GM23248 (cell line): ENCODE data around the gene ALDH1A3. TPM values are rescaled to one million over a fixed set of nuclear protein-coding genes. Genes with fewer than 3 reads are reported as not detected.

Experiments
- DNase-seq: peaks from one replicate; pipeline ENCODE4 v3.0.0-alpha.2; 2015
- H2AFZ ChIP-seq: fragments of 200-600 bp; sonication (generic); 2 replicates; pipeline ENCODE4 v1.6.1; 2016; ENCODE audit warnings: antibody characterized with exemption
- H3F3A ChIP-seq: fragments of 200-600 bp; sonication (generic); 2 replicates; pipeline ENCODE4 v1.6.1; 2016; ENCODE audit warnings: mild to moderate bottlenecking, antibody characterized with exemption, mixed run types; ENCODE audit not compliant: insufficient read depth
- H3K27ac ChIP-seq: fragments of 200-600 bp; sonication (generic); 2 replicates; pipeline ENCODE4 v1.5.1; 2016; ENCODE audit warnings: mild to moderate bottlenecking
- H3K27me3 ChIP-seq: fragments of 200-600 bp; sonication (generic); replicated peaks from 2 replicates; pipeline ENCODE4 v1.6.1; 2016; ENCODE audit warnings: mild to moderate bottlenecking; ENCODE audit not compliant: insufficient read depth
- H3K36me3 ChIP-seq: fragments of 200-600 bp; sonication (generic); 2 replicates; pipeline ENCODE4 v1.6.1; 2016; ENCODE audit warnings: low read depth, mild to moderate bottlenecking
- H3K4me1 ChIP-seq: fragments of 200-600 bp; sonication (generic); 2 replicates; pipeline ENCODE4 v1.6.1; 2016; ENCODE audit warnings: mild to moderate bottlenecking; ENCODE audit not compliant: insufficient read depth
- H3K4me2 ChIP-seq: fragments of 200-600 bp; sonication (generic); one replicate; pipeline ENCODE4 v1.6.1; 2016; ENCODE audit warnings: mild to moderate bottlenecking; ENCODE audit not compliant: unreplicated experiment
- H3K4me3 ChIP-seq: fragments of 200-600 bp; sonication (generic); 2 replicates; pipeline ENCODE4 v1.5.1; 2016; ENCODE audit warnings: mild to moderate bottlenecking
- H3K79me2 ChIP-seq: fragments of 200-600 bp; sonication (generic); 2 replicates; pipeline ENCODE4 v1.6.1; 2016; ENCODE audit warnings: mild to moderate bottlenecking; ENCODE audit not compliant: insufficient read depth
- H3K9ac ChIP-seq: fragments of 200-600 bp; sonication (generic); 2 replicates; pipeline ENCODE4 v1.6.1; 2016; ENCODE audit warnings: mild to moderate bottlenecking
- H3K9me2 ChIP-seq: fragments of 200-600 bp; sonication (generic); 2 replicates; pipeline ENCODE4 v1.6.1; 2016; ENCODE audit warnings: mixed run types, mild to moderate bottlenecking, moderate library complexity; ENCODE audit not compliant: insufficient read depth
- H3K9me3 ChIP-seq: fragments of 200-600 bp; sonication (generic); one replicate; pipeline ENCODE4 v1.6.1; 2017; ENCODE audit warnings: low read depth
- H4K20me1 ChIP-seq: fragments of 200-600 bp; sonication (generic); 2 replicates; pipeline ENCODE4 v1.6.0; 2016; ENCODE audit not compliant: insufficient read depth
- EZH2 ChIP-seq: fragments of 200-600 bp; sonication (generic); IDR thresholded peaks from 2 replicates; pipeline ENCODE4 v1.6.1; 2018; ENCODE audit warnings: antibody characterized with exemption, mild to moderate bottlenecking; ENCODE audit not compliant: insufficient read depth, poor library complexity, severe bottlenecking
- EZH2phosphoT487 ChIP-seq: fragments of 200-600 bp; sonication (generic); IDR thresholded peaks from 2 replicates; pipeline ENCODE4 v1.6.1; 2018; ENCODE audit warnings: antibody characterized with exemption, moderate library complexity, mild to moderate bottlenecking, low read depth; ENCODE audit not compliant: insufficient read depth
- WGBS, 2 experiments: methylation state at CpG; one replicate each; pipeline ENCODE4 v1.1.6; 2015 to 2017; ENCODE audit warnings: low lambda C conversion rate in 2 of 2, low coverage in 1 of 2; ENCODE audit errors: missing lambda C conversion rate in 2 of 2; 5-methylcytosine and 5-hydroxymethylcytosine counted together
- in situ Hi-C: fragments of 300-500 bp; cut with MboI; formaldehyde crosslinking; loops from 2 replicates; pipeline ENCODE4 v1.15.0; 2020
- polyA plus RNA-seq: library from polyadenylated mRNA; unstranded; fragments of >200 nt; fragmentation: Nextera tagmentation; extraction: Ambion mirVana; gene quantifications from 2 replicates; pipeline ENCODE4 v1.2.1, GENCODE V29; 2016
- total RNA-seq: library from RNA; depleted of rRNA; stranded (reverse); fragments of >200 nt; shearing (Covaris generic); gene quantifications from 2 replicates; pipeline ENCODE4 v1.2.3, GENCODE V29; 2014

The ALDH1A3 gene
- total and polyA plus RNA-seq, 2 experiments from 2014 or later, result 4.8 to 9.9 TPM

GRCh38 chr15:100860829-100861510 is 18.7 kb upstream of the ALDH1A3 start:
- Histone ChIP-seq H3K9me3 (no peaks in the 10 kb centered on the region), H3K27me3 (no peaks in the 10 kb centered on the region), H4K20me1 (no peaks in the 10 kb centered on the region), H3F3A (no peaks in the 10 kb centered on the region), H3K36me3 (no peaks in the 10 kb centered on the region), H3K79me2 (no peaks in the 10 kb centered on the region), H3K9me2 (no peaks in the 10 kb centered on the region), H2AFZ (no peak overlapping the region), H3K4me1 (peaks cover 5% of the 10 kb centered on the region; the same call in 1 of the 2 replicates), H3K9ac (no peak overlapping the region), H3K4me2 (no peak overlapping the region), H3K27ac (no peak overlapping the region), H3K4me3 (no peak overlapping the region)
- TF ChIP-seq EZH2, result no peak
- TF ChIP-seq EZH2phosphoT487, result no peak
- 77 to 82% methylated on average over 14 of the region's 14 CpGs for WGBS, 2 experiments
- DNase-seq, result no peak
- in situ Hi-C loops, result no loop called here

GRCh38 chr15:100861511-100861991 is 18.1 kb upstream of the ALDH1A3 start:
- Histone ChIP-seq H3K9me2 (no peaks in the 10 kb centered on the region), H2AFZ (no peak overlapping the region), H3K27me3 (no peaks in the 10 kb centered on the region), H3K36me3 (no peaks in the 10 kb centered on the region), H3K27ac (no peak overlapping the region), H3K9me3 (no peaks in the 10 kb centered on the region), H3K9ac (no peak overlapping the region), H3K4me1 (peaks cover 5% of the 10 kb centered on the region; the same call in 1 of the 2 replicates), H3K4me3 (no peak overlapping the region), H3K79me2 (no peaks in the 10 kb centered on the region), H3F3A (no peaks in the 10 kb centered on the region), H4K20me1 (no peaks in the 10 kb centered on the region), H3K4me2 (no peak overlapping the region)
- 80 to 81% methylated on average over 16 of the region's 16 CpGs for WGBS, 2 experiments
- DNase-seq, result no peak
- in situ Hi-C loops, result no loop called here
- TF ChIP-seq EZH2phosphoT487, result no peak
- no peak for TF ChIP-seq EZH2

- Histone ChIP-seq H3K79me2 (no peaks in the 10 kb centered on the region), H3K9me3 (no peaks in the 10 kb centered on the region), H3K27ac (no peak overlapping the region), H3K36me3 (no peaks in the 10 kb centered on the region), H3K4me2 (no peak overlapping the region), H2AFZ (no peak overlapping the region), H4K20me1 (no peaks in the 10 kb centered on the region), H3K9me2 (no peaks in the 10 kb centered on the region), H3K4me1 (peaks cover 5% of the 10 kb centered on the region; the same call in 1 of the 2 replicates), H3K9ac (no peak overlapping the region), H3K4me3 (no peak overlapping the region), H3F3A (no peaks in the 10 kb centered on the region), H3K27me3 (no peaks in the 10 kb centered on the region)
- TF ChIP-seq EZH2, result no peak
- in situ Hi-C loops, result no loop called here
- no peak for DNase-seq
- 93 to 95% methylated on average over 6 of the region's 6 CpGs for WGBS, 2 experiments
Measured at GRCh38 chr15:100862162-100862561, 17.5 kb upstream of the ALDH1A3 start.

GRCh38 chr15:100863075-100863795 is 16.4 kb upstream of the ALDH1A3 start:
- H2AFZ ChIP-seq, result no peak overlapping the region
- H4K20me1 ChIP-seq, result no peaks in the 10 kb centered on the region
- no peak overlapping the region for H3K4me3 ChIP-seq
- peak; percentile 32 for DNase-seq
- no peaks in the 10 kb centered on the region for H3K9me3 ChIP-seq
- peaks cover 5% of the 10 kb centered on the region; the same call in 1 of the 2 replicates for H3K4me1 ChIP-seq
- no peaks in the 10 kb centered on the region for H3F3A ChIP-seq
- H3K27me3 ChIP-seq, result no peaks in the 10 kb centered on the region
- in situ Hi-C loops, result no loop called here
- peak overlapping the region; percentile 11 for H3K4me2 ChIP-seq
- H3K27ac ChIP-seq, result no peak overlapping the region
- 39 to 42% methylated on average over 7 of the region's 7 CpGs for WGBS, 2 experiments
- no peaks in the 10 kb centered on the region for H3K9me2 ChIP-seq
- TF ChIP-seq EZH2phosphoT487 (no peak), EZH2 (no peak)
- H3K79me2 ChIP-seq, result no peaks in the 10 kb centered on the region
- H3K36me3 ChIP-seq, result no peaks in the 10 kb centered on the region
- no peak overlapping the region for H3K9ac ChIP-seq
